ENCODE measurements around the gene TUBGCP5.
"Not testable (repeated sequence)": the region's sequence is repeated elsewhere in the genome, so short reads cannot be mapped to it uniquely, and the experiment has no call there.

TUBGCP5 gene

DNA sequence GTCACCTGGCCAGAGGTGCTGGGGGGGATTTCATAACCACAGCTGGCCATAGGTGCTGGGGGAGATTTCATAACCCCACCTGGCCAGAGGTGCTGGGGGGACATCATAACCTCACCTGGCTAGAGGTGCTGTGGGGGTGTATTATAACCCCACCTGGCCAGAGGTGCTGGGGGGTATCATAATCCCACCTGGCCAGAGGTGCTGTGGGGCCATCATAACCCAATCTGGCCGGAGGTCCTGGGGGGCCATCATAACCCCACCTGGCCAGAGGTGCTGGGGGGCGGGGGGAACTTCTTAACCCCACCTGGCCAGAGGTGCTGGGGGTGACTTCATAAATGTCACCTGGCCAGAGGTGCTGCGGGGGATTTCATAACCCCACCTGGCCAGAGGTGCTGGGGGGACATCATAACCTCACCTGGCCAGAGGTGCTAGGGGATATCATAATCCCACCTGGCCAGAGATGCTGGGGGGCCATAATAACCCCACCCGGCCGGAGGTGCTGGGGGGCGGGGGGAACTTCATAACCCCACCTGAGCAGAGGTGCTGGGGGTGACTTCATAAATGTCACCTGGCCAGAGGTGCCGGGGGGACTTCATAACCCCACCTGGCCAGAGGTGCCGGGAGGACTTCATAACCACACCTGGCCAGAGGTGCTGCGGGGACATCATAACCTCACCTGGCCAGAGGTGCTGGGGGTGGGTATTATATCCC is 9.4 kb upstream of the TUBGCP5 start:
- not testable (repeated sequence) for DNase-seq (ENCODE audit: low read depth, low spot score)

DNA sequence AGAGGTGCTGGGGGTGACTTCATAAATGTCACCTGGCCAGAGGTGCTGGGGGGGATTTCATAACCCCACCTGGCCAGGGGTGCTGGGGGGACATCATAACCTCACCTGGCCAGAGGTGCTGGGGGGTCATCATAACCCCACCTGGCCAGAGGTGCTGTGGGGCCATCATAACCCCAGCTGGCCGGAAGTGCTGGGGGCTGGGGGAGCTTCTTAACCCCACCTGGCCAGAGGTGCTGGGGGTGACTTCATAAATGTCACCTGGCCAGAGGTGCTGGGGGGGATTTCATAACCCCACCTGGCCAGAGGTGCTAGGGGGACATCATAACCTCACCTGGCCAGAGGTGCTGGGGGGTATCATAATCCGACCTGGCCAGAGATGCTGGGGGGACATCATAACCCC is 4.6 kb upstream of the TUBGCP5 start:
- not testable (repeated sequence) for H3K4me3 ChIP-seq (ENCODE audit: low read length); DNase-seq (ENCODE audit: low read depth, low spot score)

More for the DNA sequence above, 9.4 kb upstream of the TUBGCP5 start:
- H3K4me3 ChIP-seq (ENCODE audit: low read length): not testable (repeated sequence)

DNA sequence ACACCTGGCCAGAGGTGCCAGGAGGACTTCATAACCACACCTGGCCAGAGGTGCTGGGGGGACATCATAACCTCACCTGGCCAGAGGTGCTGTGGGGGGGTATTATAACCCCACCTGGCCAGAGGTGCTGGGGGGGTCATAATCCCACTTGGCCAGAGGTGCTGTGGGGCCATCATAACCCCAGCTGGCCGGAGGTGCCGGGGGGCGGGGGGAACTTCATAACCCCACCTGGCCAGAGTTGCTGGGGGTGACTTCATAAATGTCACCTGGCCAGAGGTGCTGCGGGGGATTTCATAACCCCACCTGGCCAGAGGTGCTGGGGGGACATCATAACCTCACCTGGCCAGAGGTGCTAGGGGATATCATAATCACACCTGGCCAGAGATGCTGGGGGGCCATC is 4.2 kb upstream of the TUBGCP5 start:
- DNase-seq (ENCODE audit: low read depth, low spot score): not testable (repeated sequence)

DNA sequence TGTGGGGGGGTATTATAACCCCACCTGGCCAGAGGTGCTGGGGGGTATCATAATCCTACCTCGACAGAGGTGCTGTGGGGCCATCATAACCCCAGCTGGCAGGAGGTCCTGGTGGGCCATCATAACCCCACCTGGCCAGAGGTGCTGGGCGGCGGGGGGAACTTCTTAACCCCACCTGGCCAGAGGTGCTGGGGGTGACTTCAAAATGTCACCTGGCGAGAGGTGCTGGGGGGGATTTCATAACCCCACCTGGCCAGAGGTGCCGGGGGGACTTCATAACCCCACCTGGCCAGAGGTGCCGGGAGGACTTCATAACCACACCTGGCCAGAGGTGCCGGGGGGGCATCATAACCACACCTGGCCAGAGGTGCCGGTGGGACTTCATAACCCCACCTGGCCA is 2.4 kb upstream of the TUBGCP5 start:
- not testable (repeated sequence) for H3K4me3 ChIP-seq (ENCODE audit: low read length); DNase-seq (ENCODE audit: low read depth, low spot score)

More for the DNA sequence above, 4.2 kb upstream of the TUBGCP5 start:
- not testable (repeated sequence) for H3K4me3 ChIP-seq (ENCODE audit: low read length)

DNA sequence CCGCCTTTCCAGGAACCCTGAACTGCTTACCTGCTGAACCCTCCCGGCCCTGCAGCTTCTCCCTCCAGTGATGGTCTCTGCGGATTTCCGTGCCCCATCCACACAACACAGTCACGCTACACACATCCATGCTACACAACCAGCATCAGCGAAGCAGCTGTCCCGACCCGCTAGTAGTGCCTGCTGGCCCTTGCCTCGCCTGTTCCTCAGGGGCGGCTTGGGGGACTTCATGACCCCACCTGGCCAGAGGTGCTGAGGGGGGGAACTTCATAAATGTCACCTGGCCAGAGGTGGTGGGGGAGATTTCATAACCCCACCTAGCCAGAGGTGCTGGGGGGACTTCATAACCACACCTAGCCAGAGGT is 530 bp upstream of the TUBGCP5 start:
- no peak for DNase-seq (ENCODE audit: low read depth, low spot score)
- H3K4me3 ChIP-seq (ENCODE audit: low read length): peak overlapping the region; percentile 83

DNA sequence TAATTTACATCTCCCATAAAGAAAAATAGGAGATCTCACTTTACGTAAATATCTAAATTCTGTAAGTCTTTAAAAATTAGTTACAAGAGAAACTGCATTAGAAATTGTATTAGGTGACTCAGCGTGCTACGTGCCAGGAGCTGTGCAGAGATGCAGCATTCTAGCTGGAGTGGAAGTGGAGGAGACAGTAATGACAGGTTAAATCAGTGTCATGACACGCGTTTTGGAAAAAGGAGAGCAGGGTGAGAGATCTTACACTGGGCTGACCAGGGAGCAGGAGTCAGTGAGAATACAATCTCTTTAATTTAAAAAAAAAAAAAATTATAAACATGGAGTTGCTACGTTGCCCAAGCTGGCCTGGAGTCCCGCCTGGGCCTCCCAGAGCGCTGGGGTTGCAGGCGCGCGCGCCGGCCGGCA is 635 bp downstream of the TUBGCP5 start:
- peak overlapping the region; percentile 83 for H3K4me3 ChIP-seq (ENCODE audit: low read length)
- peak; percentile 20 for DNase-seq (ENCODE audit: low read depth, low spot score)

DNA sequence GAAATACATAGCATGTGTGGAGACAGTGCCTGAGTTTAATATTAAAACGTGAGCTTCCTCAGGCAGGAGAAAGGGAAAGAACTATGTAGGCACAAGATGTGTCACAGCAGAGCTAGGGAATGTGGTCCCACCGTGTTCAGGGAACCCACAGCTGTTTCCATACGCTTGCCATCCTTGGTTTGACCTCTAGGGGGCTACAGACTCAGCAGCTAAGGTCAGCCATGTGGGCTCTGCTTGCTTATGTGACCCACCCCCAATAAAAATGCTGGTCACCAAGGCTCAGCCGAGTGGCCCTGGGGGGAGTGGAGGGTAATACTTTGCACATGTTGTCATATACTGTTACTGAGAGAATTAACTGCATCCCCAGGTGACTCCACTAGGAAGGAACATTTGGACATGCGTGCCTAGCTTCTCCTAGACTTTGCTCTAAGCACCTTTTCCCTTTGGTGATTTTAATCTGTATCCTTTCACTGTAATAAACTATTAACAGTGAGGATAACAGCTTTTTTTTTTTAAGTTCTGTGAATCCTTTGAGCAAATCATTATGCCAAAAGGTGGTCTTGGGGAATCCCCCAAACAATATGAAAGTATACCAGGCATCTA is 3.3 kb downstream of the TUBGCP5 start:
- DNase-seq (ENCODE audit: low read depth, low spot score): peak; percentile 54
- no peak overlapping the region for H3K4me3 ChIP-seq (ENCODE audit: low read length)

DNA sequence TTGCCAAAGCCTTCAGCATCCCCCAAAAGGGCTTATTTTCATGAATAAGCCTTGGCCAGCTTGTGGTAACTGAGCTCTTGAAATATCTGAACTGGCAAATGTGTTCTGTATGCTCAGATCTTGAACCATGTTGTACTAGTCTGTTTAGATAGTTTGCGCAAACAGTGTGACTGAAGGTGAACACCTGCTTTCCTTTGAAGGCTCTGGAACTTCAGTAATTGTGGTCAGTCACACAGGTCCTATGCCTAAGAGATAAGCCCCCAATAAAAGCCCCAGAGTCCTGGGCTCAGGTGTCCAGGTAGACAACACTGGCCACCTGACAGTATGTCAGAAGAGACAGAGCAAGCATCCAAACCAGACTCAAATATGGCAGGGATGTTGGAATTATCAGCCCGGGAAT is 5.4 kb downstream of the TUBGCP5 start:
- no peak overlapping the region for H3K4me3 ChIP-seq (ENCODE audit: low read length)
- no peak for DNase-seq (ENCODE audit: low read depth, low spot score)

DNA sequence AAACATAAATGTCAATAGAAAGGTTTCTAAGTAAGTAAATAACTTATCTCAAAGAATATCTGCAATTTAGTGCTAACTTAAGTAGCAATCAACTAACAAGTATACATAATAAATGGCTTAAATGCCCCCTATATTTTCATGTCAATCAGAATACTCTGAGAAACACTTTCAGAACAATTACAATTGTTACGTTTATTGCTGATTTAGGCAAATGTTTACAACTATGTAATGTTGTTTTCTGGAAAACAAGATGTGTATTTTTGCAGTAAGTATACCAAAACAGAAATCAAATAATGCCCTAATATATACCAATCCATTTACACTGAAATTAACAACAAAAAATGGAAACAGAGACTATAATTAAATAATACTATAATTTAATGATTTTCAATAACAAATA is 13.2 kb downstream of the TUBGCP5 start:
- H3K4me3 ChIP-seq (ENCODE audit: low read length): no peak overlapping the region
- no peak for DNase-seq (ENCODE audit: low read depth, low spot score)

DNA sequence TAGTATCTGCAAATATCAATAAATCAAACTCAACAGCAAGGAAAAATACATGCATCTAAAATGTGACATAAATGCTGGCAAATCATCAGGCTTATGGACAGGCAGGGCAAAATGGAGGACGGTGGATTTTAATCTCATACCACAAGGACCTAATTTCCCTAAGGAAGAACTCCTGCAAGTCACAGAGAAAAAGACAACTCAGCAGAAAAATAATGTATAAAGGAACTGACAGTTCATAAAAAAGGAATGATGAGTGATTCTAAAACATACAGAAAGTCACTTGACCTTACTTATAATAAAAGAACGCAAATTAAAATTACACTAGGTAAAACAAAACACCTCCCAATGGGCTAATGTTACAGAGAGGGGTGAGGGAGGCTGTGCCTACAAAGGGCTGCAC is 17.2 kb downstream of the TUBGCP5 start:
- DNase-seq (ENCODE audit: low read depth, low spot score): no peak

DNA sequence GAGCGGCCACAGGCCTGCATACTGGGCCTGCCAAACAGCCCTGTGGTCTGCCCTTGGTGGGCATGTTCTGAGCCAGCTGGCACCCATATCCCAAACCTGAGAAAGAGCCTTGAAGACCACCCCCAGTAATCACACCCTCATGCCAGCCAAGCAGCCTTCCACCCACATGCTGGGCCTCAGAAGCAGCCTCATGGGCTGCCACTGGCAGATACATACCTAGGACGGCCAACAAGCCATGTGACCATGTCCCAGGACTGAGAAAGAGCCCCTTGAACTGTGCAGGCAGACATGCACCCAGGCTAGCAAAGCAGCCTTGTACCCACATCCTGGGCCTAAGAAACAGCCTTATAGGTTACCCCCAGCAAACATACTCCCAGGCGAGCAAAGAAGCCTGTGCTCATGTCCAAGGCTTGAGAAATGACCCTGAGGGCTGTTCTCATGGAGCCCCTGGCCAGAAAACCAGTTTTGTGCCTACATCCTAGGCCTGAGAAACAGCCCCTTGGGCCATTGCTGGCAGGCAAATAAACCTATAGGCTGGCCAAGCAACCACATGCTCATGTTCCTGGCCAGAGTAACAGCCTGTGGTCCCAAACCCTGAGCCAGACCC is 24.9 kb downstream of the TUBGCP5 start:
- no peak overlapping the region for H3K4me3 ChIP-seq (ENCODE audit: low read length)
- DNase-seq (ENCODE audit: low read depth, low spot score): no peak

More for the DNA sequence above, 17.2 kb downstream of the TUBGCP5 start:
- no peak overlapping the region for H3K4me3 ChIP-seq (ENCODE audit: low read length)

DNA sequence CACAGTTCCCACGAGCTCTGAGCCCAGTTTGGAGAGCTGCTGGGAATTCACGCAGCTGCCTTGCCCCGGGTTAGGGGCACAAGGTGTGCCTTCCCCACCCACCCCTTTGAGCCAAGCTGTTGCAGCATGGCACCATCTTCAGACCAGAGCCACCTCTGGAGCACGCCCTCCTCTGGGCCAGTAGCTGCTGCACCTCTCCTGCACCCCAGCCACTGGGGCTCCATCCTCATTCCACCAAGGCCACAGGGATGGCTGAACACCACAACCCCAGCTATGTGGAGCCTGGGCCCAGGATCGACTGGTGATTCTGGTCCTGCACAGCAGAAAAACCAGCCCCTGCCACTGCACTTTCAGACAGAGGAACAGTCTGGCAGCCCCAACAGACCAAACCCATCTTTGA is 25.7 kb downstream of the TUBGCP5 start:
- no peak overlapping the region for H3K4me3 ChIP-seq (ENCODE audit: low read length)
- no peak for DNase-seq (ENCODE audit: low read depth, low spot score)

DNA sequence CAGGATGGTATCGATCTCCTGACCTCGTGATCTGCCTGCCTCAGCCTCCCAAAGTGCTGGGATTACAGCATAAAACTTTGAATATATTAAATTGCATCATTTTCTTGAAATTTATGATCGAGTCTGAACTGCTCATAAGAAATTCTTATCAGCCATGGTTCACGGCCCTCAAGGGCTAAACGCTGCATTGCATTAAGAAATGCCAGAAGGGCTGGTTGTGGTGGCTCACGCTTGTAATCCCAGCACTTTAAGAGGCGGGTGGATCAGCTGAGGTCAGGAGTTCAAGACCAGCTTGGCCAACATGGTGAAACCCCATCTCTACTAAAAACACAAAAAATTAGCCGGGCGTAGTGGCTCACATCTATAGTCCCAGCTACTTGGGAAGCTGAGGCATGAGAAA is 26.8 kb downstream of the TUBGCP5 start:
- DNase-seq (ENCODE audit: low read depth, low spot score): not testable (repeated sequence)

DNA sequence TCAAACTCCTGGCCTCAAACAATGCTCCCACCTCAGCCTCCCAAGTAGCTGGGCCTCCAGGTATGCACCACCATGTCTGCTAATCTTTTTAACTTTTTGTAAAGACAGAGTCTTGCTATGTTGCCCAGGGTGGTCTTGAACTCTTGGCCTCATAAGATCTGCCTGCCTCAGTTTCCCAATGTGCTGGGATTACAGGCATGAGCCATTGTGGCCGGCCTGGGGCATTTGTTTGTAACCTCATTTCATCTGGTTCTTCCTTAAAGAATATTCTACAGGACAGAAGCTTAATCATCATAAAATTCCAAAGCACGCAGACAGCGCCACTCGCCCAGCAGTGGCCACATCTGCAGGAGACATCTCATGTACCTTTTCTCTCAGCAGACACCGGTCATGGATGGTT is 35.6 kb downstream of the TUBGCP5 start:
- no peak overlapping the region for H3K4me3 ChIP-seq (ENCODE audit: low read length)
- DNase-seq (ENCODE audit: low read depth, low spot score): no peak

More for the DNA sequence above, 26.8 kb downstream of the TUBGCP5 start:
- H3K4me3 ChIP-seq (ENCODE audit: low read length): not testable (repeated sequence)

DNA sequence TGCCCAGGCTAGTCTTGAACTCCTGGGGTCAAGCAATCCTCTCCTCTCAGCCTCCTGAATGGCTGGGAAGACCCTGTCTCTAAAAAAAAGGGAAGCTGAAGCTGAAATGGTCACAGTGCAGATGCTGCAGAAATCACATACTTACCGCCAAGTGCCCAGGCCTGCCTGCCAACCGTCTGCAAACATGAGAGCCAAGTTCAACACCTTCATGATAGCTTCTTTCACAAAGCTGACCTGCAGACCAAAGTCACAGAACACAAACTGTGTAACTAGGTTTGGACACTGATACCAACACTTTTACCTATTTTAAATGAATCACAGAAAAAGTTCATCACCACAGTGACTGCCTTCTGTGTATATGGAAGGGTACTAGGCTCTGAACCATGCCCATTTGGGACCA is 36.4 kb downstream of the TUBGCP5 start:
- DNase-seq (ENCODE audit: low read depth, low spot score): no peak
- H3K4me3 ChIP-seq (ENCODE audit: low read length): no peak overlapping the region

DNA sequence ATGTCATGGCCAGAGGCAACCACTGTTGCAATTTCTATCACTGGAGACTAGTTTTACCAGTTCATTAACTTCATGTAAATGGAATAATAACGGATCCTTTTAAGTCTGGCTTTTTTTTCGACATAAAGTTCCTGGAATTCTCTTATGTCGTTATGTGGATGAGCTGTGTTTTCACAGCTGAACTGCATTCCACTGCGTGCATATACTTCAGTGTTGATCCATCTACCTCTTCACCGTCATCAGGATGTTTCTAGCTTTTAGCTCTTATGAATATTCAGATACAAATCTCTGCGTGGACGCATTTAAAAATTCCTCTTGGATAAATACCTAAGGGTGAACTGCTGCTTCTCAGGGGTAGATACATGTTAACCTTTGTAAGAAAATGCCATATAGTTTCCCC is 43.6 kb downstream of the TUBGCP5 start:
- no peak for DNase-seq (ENCODE audit: low read depth, low spot score)
- H3K4me3 ChIP-seq (ENCODE audit: low read length): no peak overlapping the region

DNA sequence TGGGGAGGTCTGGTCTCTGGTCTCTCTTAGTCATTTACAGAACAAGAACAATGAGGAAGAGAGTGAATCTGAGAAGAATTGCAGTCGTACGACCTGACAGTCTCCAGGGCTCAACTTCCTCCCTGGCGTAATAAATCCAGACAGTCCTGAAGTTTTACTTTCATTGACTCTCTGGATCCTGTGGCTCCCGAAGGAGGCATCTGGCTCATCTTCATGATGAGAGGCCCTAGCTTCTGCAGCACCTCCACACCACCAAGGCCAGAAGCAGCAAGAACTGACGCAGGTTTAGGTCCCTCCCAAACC is 47.4 kb downstream of the TUBGCP5 start:
- no peak overlapping the region for H3K4me3 ChIP-seq (ENCODE audit: low read length)
- no peak for DNase-seq (ENCODE audit: low read depth, low spot score)

DNA sequence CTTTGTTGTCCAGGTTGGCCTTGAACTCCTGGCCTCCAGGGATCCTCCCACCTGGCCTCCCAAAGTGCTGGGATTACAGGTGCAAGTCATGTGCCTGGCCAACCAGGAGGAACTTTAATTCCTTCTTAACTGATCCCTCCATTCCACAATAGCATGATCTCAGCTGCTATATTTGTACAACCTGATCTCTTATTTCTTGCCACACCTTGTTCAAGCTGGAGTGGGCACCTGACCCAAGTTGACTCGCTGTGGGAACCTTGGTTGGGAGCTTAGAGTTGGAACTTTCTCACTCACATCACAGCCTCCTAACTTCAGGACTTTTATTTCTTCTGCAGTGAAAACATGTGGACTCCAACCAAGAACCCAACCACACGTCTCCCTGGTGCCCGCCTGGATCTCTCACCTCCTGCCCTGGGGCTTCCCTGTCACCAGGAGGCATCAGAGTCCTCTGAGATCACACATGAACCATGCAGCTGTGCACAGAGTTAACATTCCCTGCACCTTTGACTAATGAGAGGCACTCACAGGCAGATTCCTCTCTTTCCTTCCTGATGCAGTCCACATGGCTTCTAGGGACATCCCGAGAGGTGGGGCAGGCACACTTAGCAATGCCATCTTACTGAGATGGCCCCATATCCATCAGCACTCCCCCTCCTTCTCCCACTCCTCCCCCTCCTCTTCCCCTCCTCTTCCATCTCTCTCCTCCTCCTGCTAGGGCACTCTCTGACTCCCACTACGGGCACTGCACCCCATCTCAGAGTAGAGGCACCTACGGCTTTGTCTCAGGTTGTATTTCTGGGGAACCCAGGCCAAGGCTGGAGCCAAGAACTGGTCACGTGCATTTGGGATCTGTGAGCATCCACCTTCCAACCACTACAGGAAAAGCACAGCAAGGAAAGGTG is 49.5 kb downstream of the TUBGCP5 start:
- no peak for DNase-seq (ENCODE audit: low read depth, low spot score)
- no peak overlapping the region for H3K4me3 ChIP-seq (ENCODE audit: low read length)

DNA sequence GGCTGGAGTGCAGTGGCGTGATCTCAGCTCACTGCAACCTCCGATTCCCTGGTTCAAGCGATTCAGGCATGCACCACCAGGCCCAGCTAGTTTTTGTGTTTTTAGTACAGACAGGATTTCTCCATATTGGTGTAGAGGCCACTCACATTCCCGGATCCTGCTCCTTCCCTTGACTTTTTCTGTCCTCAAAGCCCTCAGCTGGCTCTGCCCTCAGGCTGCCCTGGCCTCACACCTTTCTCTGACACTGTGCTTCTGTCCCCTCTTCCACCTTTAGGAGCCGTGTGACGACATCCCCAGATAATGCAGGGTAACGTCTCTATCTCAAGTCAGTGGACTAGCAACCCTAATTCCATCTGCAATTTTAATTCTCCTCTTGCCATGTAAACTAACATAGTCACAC is 50.6 kb downstream of the TUBGCP5 start:
- no peak overlapping the region for H3K4me3 ChIP-seq (ENCODE audit: low read length)
- no peak for DNase-seq (ENCODE audit: low read depth, low spot score)

DNA sequence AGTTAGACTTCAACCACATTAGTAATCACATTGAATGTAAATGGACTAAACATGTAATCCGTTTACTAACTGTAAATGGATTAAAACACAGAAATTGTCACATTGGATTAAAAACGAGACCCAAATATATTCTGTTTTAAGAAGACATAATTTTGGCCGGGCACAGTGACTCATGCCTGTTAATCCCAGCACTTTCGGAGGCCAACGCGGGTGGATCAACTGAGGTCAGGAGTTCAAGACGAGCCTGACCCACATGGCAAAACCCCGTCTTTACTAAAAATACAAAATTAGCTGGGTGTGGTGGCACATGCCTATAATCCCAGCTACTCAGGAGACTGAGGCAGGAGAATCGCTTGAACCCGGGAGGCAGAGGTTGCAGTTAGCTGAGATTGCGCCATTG is 57.4 kb downstream of the TUBGCP5 start:
- not testable (repeated sequence) for DNase-seq (ENCODE audit: low read depth, low spot score); H3K4me3 ChIP-seq (ENCODE audit: low read length)
